LNCaP clone FGC (cell line): ENCODE measurements around the gene ST8SIA4.

Source experiments
- DNase-seq: peaks from one replicate; pipeline ENCODE4 v3.0.0-alpha.2; 2011; ENCODE audit warnings: low read depth
- H3K4me3 ChIP-seq: 2 replicates; pipeline ENCODE4 v1.5.1; 2011; ENCODE audit warnings: mild to moderate bottlenecking, low read depth, low read length, control low read depth
- CTCF ChIP-seq: IDR thresholded peaks from 2 replicates; pipeline ENCODE4 v1.5.1; 2012; ENCODE audit warnings: mild to moderate bottlenecking; ENCODE audit not compliant: control insufficient read depth, insufficient read depth; ENCODE audit errors: extremely low read depth

Gene ST8SIA4

GRCh38 chr5:100858987-100859545, 44.0 kb downstream of the ST8SIA4 start:
- no peak for TF ChIP-seq CTCF
- H3K4me3 ChIP-seq, result no peak overlapping the region
- DNase-seq, result peak; percentile 55

GRCh38 chr5:100856462-100856861, 46.6 kb downstream of the ST8SIA4 start:
- no peak overlapping the region for H3K4me3 ChIP-seq
- TF ChIP-seq CTCF, result no peak
- DNase-seq, result no peak

- DNase-seq, result no peak
- no peak for TF ChIP-seq CTCF
- no peak overlapping the region for H3K4me3 ChIP-seq
Measured at GRCh38 chr5:100855937-100856430, 47.1 kb downstream of the ST8SIA4 start.

- no peak for TF ChIP-seq CTCF
- no peak for DNase-seq
- no peak overlapping the region for H3K4me3 ChIP-seq
Measured at GRCh38 chr5:100855295-100855694, 47.8 kb downstream of the ST8SIA4 start.

GRCh38 chr5:100854591-100854990, 48.5 kb downstream of the ST8SIA4 start:
- no peak for TF ChIP-seq CTCF

GRCh38 chr5:100853582-100853981, 49.5 kb downstream of the ST8SIA4 start:
- H3K4me3 ChIP-seq, result no peak overlapping the region
- TF ChIP-seq CTCF, result no peak
- DNase-seq, result no peak

More at GRCh38 chr5:100854591-100854990, 48.5 kb downstream of the ST8SIA4 start:
- no peak for DNase-seq
- H3K4me3 ChIP-seq, result no peak overlapping the region

- DNase-seq, result no peak
- TF ChIP-seq CTCF, result no peak
- H3K4me3 ChIP-seq, result no peak overlapping the region
Measured at GRCh38 chr5:100852988-100853449, 50.1 kb downstream of the ST8SIA4 start.
